ENCODE data around the gene CYTH4.

DNA sequence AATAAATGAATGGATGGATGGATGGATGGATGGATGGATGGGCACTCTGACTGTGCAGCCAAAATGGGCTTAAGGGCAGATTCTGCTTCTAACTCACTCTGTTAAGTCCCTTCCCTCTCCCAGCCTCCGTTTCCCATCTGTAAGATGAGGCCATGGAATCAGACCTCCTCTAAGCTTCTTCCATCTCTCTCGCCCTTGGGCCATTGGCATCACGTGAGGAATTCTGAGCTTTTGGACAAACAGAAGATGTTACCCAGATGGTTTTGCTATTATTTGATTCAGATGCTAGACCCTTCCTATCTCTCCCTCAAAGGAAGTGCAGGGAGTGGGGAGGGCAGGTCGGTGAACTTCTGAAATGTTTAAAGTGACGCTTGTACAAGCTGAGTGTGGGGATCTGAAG lies 4.0 kb upstream of the CYTH4 start:
- TF ChIP-seq POLR2A (IDR thresholded peaks at IDR 0.05) (no peak), POLR2AphosphoS5 (IDR thresholded peaks at IDR 0.05) (no peak), EP300 (IDR thresholded peaks at IDR 0.05) (no peak)
- TF ChIP-seq, protein P1, sequence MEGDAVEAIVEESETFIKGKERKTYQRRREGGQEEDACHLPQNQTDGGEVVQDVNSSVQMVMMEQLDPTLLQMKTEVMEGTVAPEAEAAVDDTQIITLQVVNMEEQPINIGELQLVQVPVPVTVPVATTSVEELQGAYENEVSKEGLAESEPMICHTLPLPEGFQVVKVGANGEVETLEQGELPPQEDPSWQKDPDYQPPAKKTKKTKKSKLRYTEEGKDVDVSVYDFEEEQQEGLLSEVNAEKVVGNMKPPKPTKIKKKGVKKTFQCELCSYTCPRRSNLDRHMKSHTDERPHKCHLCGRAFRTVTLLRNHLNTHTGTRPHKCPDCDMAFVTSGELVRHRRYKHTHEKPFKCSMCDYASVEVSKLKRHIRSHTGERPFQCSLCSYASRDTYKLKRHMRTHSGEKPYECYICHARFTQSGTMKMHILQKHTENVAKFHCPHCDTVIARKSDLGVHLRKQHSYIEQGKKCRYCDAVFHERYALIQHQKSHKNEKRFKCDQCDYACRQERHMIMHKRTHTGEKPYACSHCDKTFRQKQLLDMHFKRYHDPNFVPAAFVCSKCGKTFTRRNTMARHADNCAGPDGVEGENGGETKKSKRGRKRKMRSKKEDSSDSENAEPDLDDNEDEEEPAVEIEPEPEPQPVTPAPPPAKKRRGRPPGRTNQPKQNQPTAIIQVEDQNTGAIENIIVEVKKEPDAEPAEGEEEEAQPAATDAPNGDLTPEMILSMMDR (IDR thresholded peaks at IDR 0.05), result no peak

Measured in stomach (tissue), 4 donors.